Hepatocyte (in vitro differentiated cells): ENCODE measurements around the gene PRKCSH.

ENCODE experiments used
- EZH2 ChIP-seq: fragments of 200-600 bp; sonication (generic); IDR thresholded peaks from 2 replicates; pipeline ENCODE4 v1.6.1; 2016; ENCODE audit warnings: antibody characterized with exemption, mild to moderate bottlenecking, borderline replicate concordance
- EZH2phosphoT487 ChIP-seq: fragments of 200-600 bp; sonication (generic); IDR thresholded peaks from one replicate; pipeline ENCODE4 v1.6.1; 2018; ENCODE audit warnings: antibody characterized with exemption, mild to moderate bottlenecking, low read depth, moderate library complexity; ENCODE audit not compliant: unreplicated experiment, severe bottlenecking
- TF ChIP-seq, protein P1 (sequence below): fragments of 200-600 bp; sonication (generic); IDR thresholded peaks from 2 replicates; pipeline ENCODE4 v1.5.1; 2016; ENCODE audit warnings: antibody characterized with exemption, mild to moderate bottlenecking; ENCODE audit not compliant: poor library complexity

DNA sequence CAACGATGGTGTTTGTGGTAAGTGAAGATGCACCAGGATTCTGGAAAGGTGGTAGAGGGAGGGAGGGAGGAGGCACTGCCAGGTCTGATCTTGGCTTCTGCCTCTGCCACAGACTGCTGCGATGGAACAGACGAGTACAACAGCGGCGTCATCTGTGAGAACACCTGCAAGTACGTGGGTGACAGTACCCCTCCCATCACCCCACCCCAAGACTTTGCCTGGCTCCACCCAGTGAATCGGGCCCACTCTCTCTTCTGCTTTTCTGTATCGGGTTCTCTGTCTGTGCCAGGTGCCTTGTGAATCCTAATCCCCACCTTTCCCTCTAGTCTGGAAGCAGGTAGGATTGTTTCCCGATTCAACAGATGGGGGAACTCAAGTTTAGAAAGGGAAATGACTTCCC is 2.5 kb downstream of the PRKCSH start:
- TF ChIP-seq, protein P1, sequence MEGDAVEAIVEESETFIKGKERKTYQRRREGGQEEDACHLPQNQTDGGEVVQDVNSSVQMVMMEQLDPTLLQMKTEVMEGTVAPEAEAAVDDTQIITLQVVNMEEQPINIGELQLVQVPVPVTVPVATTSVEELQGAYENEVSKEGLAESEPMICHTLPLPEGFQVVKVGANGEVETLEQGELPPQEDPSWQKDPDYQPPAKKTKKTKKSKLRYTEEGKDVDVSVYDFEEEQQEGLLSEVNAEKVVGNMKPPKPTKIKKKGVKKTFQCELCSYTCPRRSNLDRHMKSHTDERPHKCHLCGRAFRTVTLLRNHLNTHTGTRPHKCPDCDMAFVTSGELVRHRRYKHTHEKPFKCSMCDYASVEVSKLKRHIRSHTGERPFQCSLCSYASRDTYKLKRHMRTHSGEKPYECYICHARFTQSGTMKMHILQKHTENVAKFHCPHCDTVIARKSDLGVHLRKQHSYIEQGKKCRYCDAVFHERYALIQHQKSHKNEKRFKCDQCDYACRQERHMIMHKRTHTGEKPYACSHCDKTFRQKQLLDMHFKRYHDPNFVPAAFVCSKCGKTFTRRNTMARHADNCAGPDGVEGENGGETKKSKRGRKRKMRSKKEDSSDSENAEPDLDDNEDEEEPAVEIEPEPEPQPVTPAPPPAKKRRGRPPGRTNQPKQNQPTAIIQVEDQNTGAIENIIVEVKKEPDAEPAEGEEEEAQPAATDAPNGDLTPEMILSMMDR, result no peak
- TF ChIP-seq EZH2, result no peak
- no peak for TF ChIP-seq EZH2phosphoT487
